ENCODE data around the gene SCAMP3.

DNA sequence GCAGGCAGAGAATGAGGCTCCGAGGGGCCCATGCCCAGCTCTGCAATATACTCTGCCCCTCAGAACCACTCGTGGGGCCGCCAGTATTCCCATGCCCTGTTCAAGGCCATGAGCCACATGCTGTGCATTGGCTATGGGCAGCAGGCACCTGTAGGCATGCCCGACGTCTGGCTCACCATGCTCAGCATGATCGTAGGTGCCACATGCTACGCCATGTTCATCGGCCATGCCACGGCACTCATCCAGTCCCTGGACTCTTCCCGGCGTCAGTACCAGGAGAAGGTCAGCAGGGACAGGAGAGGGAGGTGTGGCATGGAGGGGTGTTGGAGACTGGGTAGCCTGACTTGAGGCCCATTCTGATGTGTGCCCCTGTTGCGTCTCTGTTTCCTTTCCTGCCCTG, 22.3 kb upstream of the SCAMP3 start:
- TF ChIP-seq CTCF (conservative IDR thresholded peaks at IDR 0.05; ENCODE audit: low read length) (no peak), EZH2phosphoT487 (IDR thresholded peaks at IDR 0.05; ENCODE audit: borderline replicate concordance) (no peak)

Measured in Loucy (cell line).